ENCODE results near the gene CSGALNACT2. TPM values are rescaled to one million over a fixed set of nuclear protein-coding genes. Genes with fewer than 3 reads are reported as not detected.

Gene CSGALNACT2
- total RNA-seq, 1 experiment from 2014 or later: 8.9 TPM

GRCh38 chr10:43106256-43107091, 31.8 kb upstream of the CSGALNACT2 start:
- H2BK15ac ChIP-seq (ENCODE audit: low read depth, low read length): no peak overlapping the region
- H3K36me3 Mint-ChIP-seq (ENCODE audit: insufficient read depth in 1 of 3, low read depth in 3 of 3): peaks cover 0 to 4% (median 2%) of the 10 kb centered on the region in 3 experiments; a peak in 3 of 7 replicates
- H3K27me3 ChIP-seq (ENCODE audit: insufficient read depth, low read length): no peaks in the 10 kb centered on the region; the same call in 1 of the 2 replicates
- no peak overlapping the region for H3K14ac ChIP-seq (ENCODE audit: insufficient read depth, low read length)
- H3K56ac ChIP-seq (ENCODE audit: insufficient read length, low read depth, low read length): no peak overlapping the region
- H3K23ac ChIP-seq (ENCODE audit: insufficient read length, low read depth, low read length): no peak overlapping the region
- H3K79me1 ChIP-seq (ENCODE audit: insufficient read depth, low read depth, low read length, poor library complexity, severe bottlenecking): no peaks in the 10 kb centered on the region
- TF ChIP-seq CTCF (conservative IDR thresholded peaks at IDR 0.05): no peak
- peaks cover 0 to 2% of the 10 kb centered on the region in 2 experiments; a peak in 1 of 5 replicates for H3K9me3 Mint-ChIP-seq
- H3K27ac Mint-ChIP-seq: no peak overlapping the region
- H2BK12ac ChIP-seq (ENCODE audit: insufficient read length, low read depth, low read length): no peak overlapping the region
- no peak overlapping the region for H2BK20ac ChIP-seq (ENCODE audit: low read depth, low read length, poor library complexity, severe bottlenecking)
- H2BK5ac ChIP-seq (ENCODE audit: insufficient read length, low read length): no peak overlapping the region
- no peak overlapping the region for H3K18ac ChIP-seq (ENCODE audit: insufficient read length, low read depth, low read length)
- H4K20me1 ChIP-seq (ENCODE audit: control insufficient read depth, insufficient read depth, insufficient read length): no peaks in the 10 kb centered on the region
- no peak for DNase-seq
- no CpG with 5 or more reads among the region's 28 CpGs for WGBS (ENCODE audit: extremely low coverage, insufficient read length, low lambda C conversion rate)
- H3K4me3 Mint-ChIP-seq: no peak overlapping the region
- H3K27me3 Mint-ChIP-seq (ENCODE audit: low read depth): peaks cover 31% of the 10 kb centered on the region
- H3K9me3 ChIP-seq (ENCODE audit: control insufficient read depth, low read depth, low read length): no peaks in the 10 kb centered on the region
- H3K79me2 ChIP-seq (ENCODE audit: insufficient read depth, low read length): no peaks in the 10 kb centered on the region
- no peak overlapping the region for H4K5ac ChIP-seq (ENCODE audit: insufficient read length, low read depth, low read length)
- H3K4me1 Mint-ChIP-seq: peaks cover 4 to 6% of the 10 kb centered on the region in 2 experiments; a peak in 3 of 4 replicates
- no peak overlapping the region for H4K8ac ChIP-seq (replicated peaks; ENCODE audit: insufficient read length, low read depth, low read length)
- H2AFZ ChIP-seq (ENCODE audit: low read length): no peak overlapping the region
- H3T11ph ChIP-seq (ENCODE audit: low read length): no peak overlapping the region
- peaks cover 9% of the 10 kb centered on the region for H3K23me2 ChIP-seq (ENCODE audit: insufficient read length, low read depth, low read length, poor library complexity, severe bottlenecking)
- H2BK120ac ChIP-seq (ENCODE audit: low read depth, low read length, poor library complexity, severe bottlenecking): no peak overlapping the region
- no peak overlapping the region for H3K27ac ChIP-seq (ENCODE audit: insufficient read length, low read depth, low read length)
- no peak overlapping the region for H3K4ac ChIP-seq (ENCODE audit: low read depth, low read length)
- no peak overlapping the region for H3K9ac ChIP-seq (ENCODE audit: extremely low read depth, insufficient read length, low read length)
- no peaks in the 10 kb centered on the region for H3K4me1 ChIP-seq (ENCODE audit: insufficient read depth, low read length)
- H3K4me2 ChIP-seq (ENCODE audit: insufficient read depth, insufficient read length, low read length): no peak overlapping the region
- H4K91ac ChIP-seq (ENCODE audit: insufficient read length, low read depth, low read length): no peak overlapping the region
- H2AK5ac ChIP-seq (ENCODE audit: insufficient read length, low read length): no peak overlapping the region
